Gastrocnemius medialis (tissue), 4 donors: ENCODE results near the gene BLMH. TPM values are rescaled to one million over a fixed set of nuclear protein-coding genes. Genes with fewer than 3 reads are reported as not detected.

Experiments used
- ATAC-seq, 2 donors: fragments of 150-250 bp; one replicate each; pipeline ENCODE4 v1.9.1; 2016
- DNase-seq, 2 donors: peaks; one replicate each; pipeline ENCODE4 v3.0.0-alpha.2; 2019
- H3K27ac ChIP-seq, 4 donors: fragments of 200-600 bp; sonication (generic); 1 replicate in 1 of 4; 2 replicates in 3 of 4; pipeline ENCODE4 v1.5.1; 2016 to 2018; ENCODE audit warnings: mild to moderate bottlenecking in 2 of 4, moderate library complexity in 1 of 4
- H3K27me3 ChIP-seq, 3 donors: fragments of 200-600 bp; sonication (generic) in 2 of 3; 1 replicate in 1 of 3; 2 replicates in 2 of 3; pipeline versions ENCODE4 v1.5.1 to v1.6.0; 2016 to 2019; ENCODE audit warnings: mild to moderate bottlenecking in 1 of 3, moderate library complexity in 1 of 3
- H3K36me3 ChIP-seq, 2 donors: fragments of 200-600 bp; sonication (generic) in 1 of 2; one replicate each; pipeline ENCODE4 v1.5.1; 2017 to 2018
- H3K4me1 ChIP-seq, 2 donors: fragments of 200-600 bp; sonication (generic) in 1 of 2; one replicate each; pipeline ENCODE4 v1.5.1; 2016 to 2017; ENCODE audit warnings: mild to moderate bottlenecking in 2 of 2
- H3K4me3 ChIP-seq, 4 donors: fragments of 200-600 bp; sonication (generic) in 3 of 4; 1 replicate in 1 of 4; 2 replicates in 3 of 4; pipeline ENCODE4 v1.5.1; 2016 to 2019; ENCODE audit warnings: mild to moderate bottlenecking in 2 of 4
- H3K9me3 ChIP-seq, 3 donors: fragments of 200-600 bp; sonication (generic) in 2 of 3; 1 replicate in 1 of 3; 2 replicates in 2 of 3; pipeline ENCODE4 v1.5.1; 2016 to 2019
- POLR2A ChIP-seq, 2 donors: fragments of 450-650 bp; IDR thresholded peaks; one replicate each; pipeline ENCODE4 v1.6.1; 2017; ENCODE audit warnings: antibody characterized with exemption in 2 of 2, mild to moderate bottlenecking in 2 of 2, moderate library complexity in 2 of 2
- in situ Hi-C, 4 donors: fragments of 200-750 bp; cut with MboI; loops; one replicate each; pipeline versions ENCODE4 v1.15.0 to v1.8.0; 2017; ENCODE audit warnings: low sequenced_read_pairs in 4 of 4
- intact Hi-C: fragments of 100-400 bp; cut with DNase I; formaldehyde crosslinking; loops from one replicate; pipeline ENCODE4 v1.15.1; 2023; ENCODE audit warnings: low total_unique reads
- total RNA-seq, 4 donors: library from RNA; depleted of rRNA; stranded (reverse); fragments of >200 nt; gene quantifications; one replicate each; pipeline versions ENCODE4 v1.1.0 to v1.2.3, GENCODE V29; 2016
- TF ChIP-seq, protein P1 (sequence below), 5 experiments: fragments of 450-650 bp in 3 of 5; fragments of 200-600 bp in 2 of 5; sonication (generic) in 2 of 5; IDR thresholded peaks in 4 of 5; conservative IDR thresholded peaks in 1 of 5; 1 replicate in 4 of 5; 2 replicates in 1 of 5; pipeline ENCODE4 v1.5.1; 2016 to 2019; ENCODE audit warnings: antibody characterized with exemption in 5 of 5, mild to moderate bottlenecking in 3 of 5, moderate library complexity in 3 of 5

BLMH gene
- total RNA-seq, 4 donors from 2014 or later: 7.4 to 17.7 (median 16.7) TPM

DNA sequence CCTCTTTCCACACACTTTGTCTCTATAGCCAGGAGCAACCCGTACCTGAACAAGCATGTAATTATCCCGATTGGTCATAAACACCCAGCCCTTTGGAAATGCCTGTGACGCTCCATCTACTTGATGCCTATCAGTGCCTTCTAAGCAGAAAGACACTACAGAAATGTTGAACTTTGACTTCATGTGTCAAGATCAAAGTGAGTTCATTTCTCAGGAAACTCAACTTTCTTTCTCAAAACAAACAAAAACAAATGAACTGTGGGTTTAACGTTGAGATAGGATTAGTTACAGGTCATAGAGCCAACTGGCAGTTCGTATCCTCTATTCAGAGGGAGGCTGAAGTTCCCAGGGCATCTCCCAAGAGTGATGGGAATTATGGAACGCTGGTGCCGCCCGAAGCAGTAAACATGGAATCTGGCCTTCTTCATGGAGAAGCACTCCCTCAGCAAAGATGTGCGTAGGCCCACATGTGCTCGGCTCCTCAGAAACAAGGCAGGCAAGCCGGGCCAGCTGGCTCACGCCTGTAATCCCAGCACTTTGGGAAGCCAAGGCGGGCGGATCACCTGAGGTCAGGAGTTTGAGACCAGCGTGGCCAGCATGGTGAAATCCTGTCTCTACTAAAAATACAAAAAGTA, 65.7 kb downstream of the BLMH start:
- H3K4me1 ChIP-seq: no peaks in the 10 kb centered on the region
- no peak overlapping the region for H3K4me3 ChIP-seq
- in situ Hi-C loops: no loop called here
- TF ChIP-seq, protein P1, sequence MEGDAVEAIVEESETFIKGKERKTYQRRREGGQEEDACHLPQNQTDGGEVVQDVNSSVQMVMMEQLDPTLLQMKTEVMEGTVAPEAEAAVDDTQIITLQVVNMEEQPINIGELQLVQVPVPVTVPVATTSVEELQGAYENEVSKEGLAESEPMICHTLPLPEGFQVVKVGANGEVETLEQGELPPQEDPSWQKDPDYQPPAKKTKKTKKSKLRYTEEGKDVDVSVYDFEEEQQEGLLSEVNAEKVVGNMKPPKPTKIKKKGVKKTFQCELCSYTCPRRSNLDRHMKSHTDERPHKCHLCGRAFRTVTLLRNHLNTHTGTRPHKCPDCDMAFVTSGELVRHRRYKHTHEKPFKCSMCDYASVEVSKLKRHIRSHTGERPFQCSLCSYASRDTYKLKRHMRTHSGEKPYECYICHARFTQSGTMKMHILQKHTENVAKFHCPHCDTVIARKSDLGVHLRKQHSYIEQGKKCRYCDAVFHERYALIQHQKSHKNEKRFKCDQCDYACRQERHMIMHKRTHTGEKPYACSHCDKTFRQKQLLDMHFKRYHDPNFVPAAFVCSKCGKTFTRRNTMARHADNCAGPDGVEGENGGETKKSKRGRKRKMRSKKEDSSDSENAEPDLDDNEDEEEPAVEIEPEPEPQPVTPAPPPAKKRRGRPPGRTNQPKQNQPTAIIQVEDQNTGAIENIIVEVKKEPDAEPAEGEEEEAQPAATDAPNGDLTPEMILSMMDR (IDR thresholded peaks at IDR 0.05 in 4 of 5, conservative IDR thresholded peaks at IDR 0.05 in 1 of 5): no peak
- no peak for TF ChIP-seq POLR2A (IDR thresholded peaks at IDR 0.05)
- ATAC-seq (no peak), DNase-seq (no peak)
- no peak overlapping the region for H3K27ac ChIP-seq
- H3K36me3 ChIP-seq: no peaks in the 10 kb centered on the region
- peaks cover 3 to 16% (median 10%) of the 10 kb centered on the region in 3 donors for H3K27me3 ChIP-seq
- no peaks in the 10 kb centered on the region for H3K9me3 ChIP-seq
- intact Hi-C loops: no loop called here

DNA sequence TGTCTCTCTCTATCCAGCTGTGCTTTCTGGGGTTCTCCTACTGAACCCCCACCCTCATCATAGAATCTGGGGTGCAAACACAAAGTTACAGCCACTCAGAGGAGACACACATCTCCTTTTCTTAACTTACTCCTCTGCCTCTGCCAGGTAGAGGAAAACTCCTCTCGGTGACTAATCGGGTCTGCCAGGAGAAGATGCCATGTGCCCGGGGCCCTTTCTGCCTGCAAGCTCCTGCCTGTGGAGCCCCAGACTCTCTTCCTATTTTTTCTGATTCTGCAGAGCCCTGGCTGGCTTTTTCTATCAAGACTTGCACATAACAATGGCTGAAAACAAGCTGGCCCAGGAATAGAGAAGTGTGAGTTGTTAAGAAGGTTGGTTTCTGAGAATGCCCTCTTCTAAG, 66.6 kb downstream of the BLMH start:
- in situ Hi-C loops (no loop called here), intact Hi-C loops (no loop called here)
- DNase-seq: no peak
- Histone ChIP-seq H3K27ac (no peak overlapping the region), H3K4me1 (no peaks in the 10 kb centered on the region), H3K9me3 (no peaks in the 10 kb centered on the region), H3K27me3 (peaks cover 3 to 12% (median 10%) of the 10 kb centered on the region in 3 donors), H3K36me3 (no peaks in the 10 kb centered on the region), H3K4me3 (no peak overlapping the region)
- TF ChIP-seq, protein P1 (IDR thresholded peaks at IDR 0.05 in 4 of 5, conservative IDR thresholded peaks at IDR 0.05 in 1 of 5): no peak
- TF ChIP-seq POLR2A (IDR thresholded peaks at IDR 0.05): no peak
- ATAC-seq: no peak

DNA sequence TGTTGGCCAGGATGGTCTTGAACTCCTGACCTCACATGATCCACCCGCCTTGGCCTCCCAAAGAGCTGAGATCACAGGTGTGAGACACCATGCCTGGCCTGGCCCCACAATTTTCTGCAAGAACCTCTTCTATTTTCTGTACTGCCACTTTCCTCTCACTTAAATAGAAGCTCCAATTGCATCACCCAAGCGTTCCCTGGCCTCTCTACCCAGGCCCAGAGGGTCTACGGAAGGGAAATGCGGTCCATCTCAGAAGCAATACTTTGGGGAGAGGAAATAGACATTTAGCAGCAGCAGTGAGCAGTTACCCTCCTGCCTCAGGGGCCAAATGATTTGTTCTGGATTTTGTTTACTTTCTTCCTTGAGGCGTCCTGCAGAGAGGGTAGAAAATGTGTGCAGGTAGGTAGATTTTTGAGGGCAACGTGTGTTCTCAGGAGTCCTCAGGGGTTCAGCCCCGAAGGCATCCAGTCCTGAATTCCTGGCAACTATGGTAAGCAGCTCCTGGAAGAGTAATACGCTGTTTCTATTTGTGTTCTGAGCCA, 67.3 kb downstream of the BLMH start:
- ATAC-seq: no peak
- Histone ChIP-seq H3K27ac (no peak overlapping the region), H3K4me3 (no peak overlapping the region), H3K36me3 (no peaks in the 10 kb centered on the region), H3K9me3 (no peaks in the 10 kb centered on the region), H3K4me1 (no peaks in the 10 kb centered on the region), H3K27me3 (peaks cover under 1 to 12% (median 8%) of the 10 kb centered on the region in 3 donors)
- no peak for DNase-seq
- in situ Hi-C loops: no loop called here
- TF ChIP-seq, protein P1 (IDR thresholded peaks at IDR 0.05 in 4 of 5, conservative IDR thresholded peaks at IDR 0.05 in 1 of 5): no peak
- TF ChIP-seq POLR2A (IDR thresholded peaks at IDR 0.05): no peak
- intact Hi-C loops: no loop called here

DNA sequence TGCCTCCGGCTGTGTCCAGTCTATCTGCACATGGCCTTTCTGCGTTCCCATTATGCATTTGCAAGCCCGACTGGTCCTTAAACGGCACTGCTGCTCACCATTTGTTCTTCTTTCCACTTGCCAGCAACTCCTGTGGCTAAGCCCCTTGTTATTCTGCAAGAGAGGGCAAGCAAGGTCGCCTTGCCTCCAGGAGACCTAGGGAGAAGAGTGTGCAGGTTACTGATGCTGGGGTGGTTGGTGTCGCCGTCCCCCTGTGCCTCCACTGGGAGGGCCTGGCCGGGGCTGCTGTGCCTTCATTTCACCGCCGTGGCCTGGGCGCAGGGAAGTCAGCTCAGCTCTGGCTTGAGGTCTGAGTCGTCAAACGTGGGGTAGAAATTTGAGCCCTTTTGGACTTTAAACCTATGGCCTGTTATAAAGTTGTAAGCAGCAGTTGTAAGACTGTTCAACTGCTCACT, 69.0 kb downstream of the BLMH start:
- Histone ChIP-seq H3K27me3 (no peaks in the 10 kb centered on the region), H3K36me3 (no peaks in the 10 kb centered on the region), H3K9me3 (no peaks in the 10 kb centered on the region), H3K4me3 (no peak overlapping the region), H3K27ac (no peak overlapping the region), H3K4me1 (no peaks in the 10 kb centered on the region)
- in situ Hi-C loops: no loop called here
- ATAC-seq (no peak), DNase-seq (no peak)
- intact Hi-C loops: no loop called here
- no peak for TF ChIP-seq POLR2A (IDR thresholded peaks at IDR 0.05)

DNA sequence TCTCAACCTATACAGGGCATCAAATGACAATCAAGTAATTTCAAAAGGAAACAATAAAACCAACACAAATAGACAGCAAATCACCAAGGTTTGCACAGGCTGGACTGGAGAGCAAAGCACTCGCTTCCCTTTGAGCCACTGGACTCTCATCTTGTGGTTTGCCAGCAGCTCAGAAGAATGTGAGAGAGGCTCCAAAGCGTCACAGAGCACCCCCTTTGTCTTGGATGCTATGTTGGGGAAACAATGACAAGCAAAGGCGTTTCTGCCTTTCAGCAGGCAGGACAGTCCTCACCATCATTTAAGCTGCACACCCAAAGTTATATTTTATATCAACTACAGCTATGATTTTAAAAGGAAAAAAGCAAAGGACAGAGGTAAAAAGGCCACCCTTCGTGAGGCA, 69.5 kb downstream of the BLMH start:
- Histone ChIP-seq H3K9me3 (no peaks in the 10 kb centered on the region), H3K27ac (no peak overlapping the region), H3K4me1 (no peaks in the 10 kb centered on the region), H3K4me3 (no peak overlapping the region), H3K27me3 (no peaks in the 10 kb centered on the region), H3K36me3 (no peaks in the 10 kb centered on the region)
- in situ Hi-C loops: no loop called here
- TF ChIP-seq, protein P1 (IDR thresholded peaks at IDR 0.05 in 4 of 5, conservative IDR thresholded peaks at IDR 0.05 in 1 of 5): no peak
- no peak for TF ChIP-seq POLR2A (IDR thresholded peaks at IDR 0.05)
- no peak for ATAC-seq
- no peak for DNase-seq
- intact Hi-C loops: no loop called here
